CD14-positive monocyte (primary cell): ENCODE results near the gene IRF4. TPM values are rescaled to one million over a fixed set of nuclear protein-coding genes. Genes with fewer than 3 reads are reported as not detected.

Source experiments
- DNase-seq, 3 donors: peaks; one replicate each; pipeline ENCODE4 v3.0.0-alpha.2; 2011 to 2022
- H2AFZ ChIP-seq: 2 replicates; pipeline ENCODE4 v1.6.0; 2012; ENCODE audit warnings: mild to moderate bottlenecking, low read depth, low read length, inconsistent platforms; ENCODE audit not compliant: insufficient read depth, poor library complexity, severe bottlenecking
- H3K27ac ChIP-seq, 2 donors: 1 replicate in 1 of 2; 2 replicates in 1 of 2; pipeline ENCODE4 v1.5.1; 2012 to 2013; ENCODE audit warnings: low read length in 2 of 2, control low read depth in 1 of 2, inconsistent platforms in 1 of 2, low read depth in 1 of 2, mild to moderate bottlenecking in 1 of 2
- H3K27me3 ChIP-seq, 2 donors: one replicate each; pipeline versions ENCODE4 v1.6.0 to v1.6.1; 2011 to 2013; ENCODE audit warnings: low read length in 2 of 2; ENCODE audit not compliant: control insufficient read depth in 2 of 2, insufficient read depth in 2 of 2
- H3K36me3 ChIP-seq, 2 donors: replicated peaks in 1 of 2; 1 replicate in 1 of 2; 2 replicates in 1 of 2; pipeline versions ENCODE4 v1.5.1 to v1.6.1; 2012 to 2013; ENCODE audit warnings: low read length in 2 of 2, control low read depth in 1 of 2, inconsistent platforms in 1 of 2, mild to moderate bottlenecking in 1 of 2; ENCODE audit not compliant: insufficient read depth in 2 of 2, control insufficient read depth in 1 of 2
- H3K4me1 ChIP-seq, 2 donors: 1 replicate in 1 of 2; 2 replicates in 1 of 2; pipeline versions ENCODE4 v1.5.1 to v1.6.1; 2012 to 2013; ENCODE audit warnings: low read length in 2 of 2, control low read depth in 1 of 2, inconsistent platforms in 1 of 2, mild to moderate bottlenecking in 1 of 2, moderate library complexity in 1 of 2; ENCODE audit not compliant: insufficient read depth in 2 of 2, control insufficient read depth in 1 of 2
- H3K4me2 ChIP-seq: replicated peaks from 2 replicates; pipeline ENCODE3; 2012; ENCODE audit warnings: low read length, moderate library complexity, mild to moderate bottlenecking; ENCODE audit not compliant: poor library complexity, severe bottlenecking; ENCODE audit errors: extremely low read depth
- H3K4me3 ChIP-seq, 3 experiments: fragments of 200-600 bp in 1 of 3; sonication (generic) in 1 of 3; replicated peaks in 1 of 3; 1 replicate in 2 of 3; 2 replicates in 1 of 3; pipeline ENCODE4 v1.5.1; 2011 to 2013; ENCODE audit warnings: low read length in 3 of 3, mild to moderate bottlenecking in 3 of 3, control low read depth in 2 of 3, low read depth in 2 of 3, inconsistent platforms in 1 of 3, moderate library complexity in 1 of 3
- H3K79me2 ChIP-seq: 2 replicates; pipeline ENCODE4 v1.6.0; 2012; ENCODE audit warnings: mild to moderate bottlenecking, control low read depth, inconsistent platforms, low read length, moderate library complexity; ENCODE audit not compliant: insufficient read depth
- H3K9ac ChIP-seq: 2 replicates; pipeline ENCODE4 v1.6.0; 2017; ENCODE audit warnings: low read length, mild to moderate bottlenecking; ENCODE audit not compliant: insufficient read depth, poor library complexity, severe bottlenecking
- H3K9me3 ChIP-seq, 2 donors: replicated peaks in 1 of 2; 1 replicate in 1 of 2; 2 replicates in 1 of 2; pipeline versions ENCODE4 v1.5.1 to v1.6.1; 2012 to 2013; ENCODE audit warnings: low read length in 2 of 2, control low read depth in 1 of 2; ENCODE audit not compliant: control insufficient read depth in 1 of 2, insufficient read depth in 1 of 2
- H4K20me1 ChIP-seq: 2 replicates; pipeline ENCODE4 v1.6.0; 2012; ENCODE audit warnings: mild to moderate bottlenecking, low read length, control low read depth, moderate library complexity; ENCODE audit not compliant: insufficient read depth
- H3K27ac Mint-ChIP-seq, 7 donors: one replicate each; pipeline ENCODE4 v1.8.0; 2020; ENCODE audit warnings: mild to moderate bottlenecking in 7 of 7, mixed read lengths in 7 of 7, moderate library complexity in 6 of 7, inconsistent platforms in 2 of 7
- H3K27me3 Mint-ChIP-seq, 3 donors: one replicate each; pipeline ENCODE4 v1.8.0; 2021 to 2022; ENCODE audit warnings: low read depth in 3 of 3, mild to moderate bottlenecking in 3 of 3, mixed read lengths in 3 of 3, moderate library complexity in 3 of 3, inconsistent platforms in 1 of 3
- H3K36me3 Mint-ChIP-seq, 2 donors: one replicate each; pipeline ENCODE4 v1.8.0; 2020; ENCODE audit warnings: mixed read lengths in 2 of 2, inconsistent platforms in 1 of 2, mild to moderate bottlenecking in 1 of 2
- H3K4me1 Mint-ChIP-seq: one replicate; pipeline ENCODE4 v1.8.0; 2020; ENCODE audit warnings: mild to moderate bottlenecking, mixed read lengths
- H3K4me3 Mint-ChIP-seq, 2 donors: one replicate each; pipeline ENCODE4 v1.8.0; 2020; ENCODE audit warnings: mild to moderate bottlenecking in 2 of 2, mixed read lengths in 2 of 2, moderate library complexity in 1 of 2
- H3K9me3 Mint-ChIP-seq, 7 donors: one replicate each; pipeline ENCODE4 v1.8.0; 2020 to 2022; ENCODE audit warnings: mixed read lengths in 7 of 7, mild to moderate bottlenecking in 6 of 7, moderate library complexity in 6 of 7, inconsistent platforms in 2 of 7
- WGBS: methylation state at CpG from one replicate; pipeline ENCODE4 v1.1.5; 2013; ENCODE audit warnings: missing lambda C conversion rate; ENCODE audit not compliant: insufficient coverage; 5-methylcytosine and 5-hydroxymethylcytosine counted together
- intact Hi-C, 2 donors: fragments of 100-400 bp; cut with micrococcal nuclease; formaldehyde crosslinking; loops; one replicate each; pipeline versions ENCODE4 v1.15.0 to v1.15.1; 2023
- polyA plus RNA-seq, 3 donors: library from polyadenylated mRNA; depleted of rRNA in 1 of 3; unstranded in 2 of 3; stranded (reverse) in 1 of 3; fragments of 300-500 nt in 2 of 3; fragments of >200 nt in 1 of 3; fragmentation: Illumina TruSeq in 2 of 3; gene quantifications; 1 replicate in 2 of 3; 2 replicates in 1 of 3; pipeline ENCODE4 v1.2.3, GENCODE V29; 2012 to 2021
- TF ChIP-seq, protein P1 (sequence below): fragments of 200-600 bp; IDR thresholded peaks from one replicate; pipeline ENCODE4 v1.8.0; 2022; ENCODE audit warnings: antibody characterized with exemption, mild to moderate bottlenecking

IRF4 gene
- polyA plus RNA-seq, 3 donors, result 3.0 to 13.6 (median 6.4) TPM

DNA sequence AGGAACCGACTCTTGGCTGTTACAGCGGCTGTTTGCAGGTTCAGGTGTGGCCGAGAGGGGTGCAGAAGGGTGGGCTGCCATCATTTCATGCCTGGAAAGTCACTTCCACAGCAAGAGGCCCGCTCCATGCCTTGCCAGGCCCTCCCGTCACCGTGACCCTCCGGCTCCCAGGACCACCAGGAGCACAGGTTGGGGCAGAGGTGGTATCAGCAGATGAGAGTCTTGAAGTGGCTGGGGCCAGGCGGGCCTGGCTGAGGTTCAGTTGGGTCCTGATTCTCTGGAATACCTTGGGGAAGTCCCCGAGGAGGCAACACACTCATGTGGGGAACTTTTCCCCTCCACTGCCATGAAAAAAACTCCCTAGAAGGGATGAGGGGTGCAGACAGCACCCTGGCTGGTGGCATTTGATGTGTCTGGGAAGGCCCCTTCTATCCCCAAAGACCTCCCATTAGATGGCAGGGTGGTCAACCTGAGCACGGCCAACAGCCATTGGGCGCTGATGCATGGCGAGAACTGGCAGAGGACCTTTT lies 34.2 kb upstream of the IRF4 start:
- no peak overlapping the region for H3K4me2 ChIP-seq

DNA sequence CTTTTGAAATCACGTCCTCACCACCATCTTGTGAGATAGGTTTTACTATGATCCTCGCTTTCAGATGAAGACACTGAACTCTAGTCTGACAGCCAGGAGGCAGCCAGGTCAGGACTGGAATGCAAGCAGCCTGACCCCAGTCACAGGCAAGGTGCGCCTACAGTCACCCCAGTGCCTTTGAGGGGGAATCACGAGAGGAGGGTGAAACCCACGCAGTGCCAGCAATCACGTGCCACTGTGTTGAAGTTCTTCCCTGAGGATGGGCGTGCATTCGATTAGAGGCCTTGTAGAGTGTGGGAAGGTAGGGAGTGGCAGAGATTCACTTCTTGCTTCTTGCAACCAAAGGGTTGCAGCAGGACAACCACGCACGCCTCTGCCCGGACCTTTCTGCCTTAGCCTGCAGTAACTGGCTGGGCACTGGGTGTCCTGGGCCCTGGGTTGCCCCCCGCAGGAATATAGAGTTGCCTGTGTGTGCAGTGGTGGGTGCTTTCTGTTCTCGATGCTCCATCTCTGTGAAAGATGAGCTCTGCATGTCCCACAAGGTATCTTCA lies 33.7 kb upstream of the IRF4 start:
- Histone ChIP-seq H2AFZ (no peak overlapping the region), H3K9ac (peak overlapping the region; percentile 2), H4K20me1 (no peaks in the 10 kb centered on the region), H3K4me3 (no peak overlapping the region), H3K4me2 (no peak overlapping the region), H3K9me3 (peaks cover 0 to 5% of the 10 kb centered on the region in 2 donors), H3K27ac (no peak overlapping the region), H3K27me3 (no peaks in the 10 kb centered on the region), H3K4me1 (peaks cover 25 to 33% of the 10 kb centered on the region in 2 donors), H3K79me2 (no peaks in the 10 kb centered on the region), H3K36me3 (peaks cover 0 to 5% of the 10 kb centered on the region in 2 donors)
- Mint-ChIP-seq H3K27ac (peak overlapping the region in 3 of 7 donors; percentile 1 to 65 (median 51)), H3K4me1 (peaks cover 27% of the 10 kb centered on the region), H3K27me3 (peaks cover 2 to 6% (median 5%) of the 10 kb centered on the region in 3 donors), H3K4me3 (no peak overlapping the region), H3K36me3 (peaks cover 3 to 19% of the 10 kb centered on the region in 2 donors), H3K9me3 (peaks cover 0 to 23% (median 8%) of the 10 kb centered on the region in 7 donors)
- TF ChIP-seq, protein P1, sequence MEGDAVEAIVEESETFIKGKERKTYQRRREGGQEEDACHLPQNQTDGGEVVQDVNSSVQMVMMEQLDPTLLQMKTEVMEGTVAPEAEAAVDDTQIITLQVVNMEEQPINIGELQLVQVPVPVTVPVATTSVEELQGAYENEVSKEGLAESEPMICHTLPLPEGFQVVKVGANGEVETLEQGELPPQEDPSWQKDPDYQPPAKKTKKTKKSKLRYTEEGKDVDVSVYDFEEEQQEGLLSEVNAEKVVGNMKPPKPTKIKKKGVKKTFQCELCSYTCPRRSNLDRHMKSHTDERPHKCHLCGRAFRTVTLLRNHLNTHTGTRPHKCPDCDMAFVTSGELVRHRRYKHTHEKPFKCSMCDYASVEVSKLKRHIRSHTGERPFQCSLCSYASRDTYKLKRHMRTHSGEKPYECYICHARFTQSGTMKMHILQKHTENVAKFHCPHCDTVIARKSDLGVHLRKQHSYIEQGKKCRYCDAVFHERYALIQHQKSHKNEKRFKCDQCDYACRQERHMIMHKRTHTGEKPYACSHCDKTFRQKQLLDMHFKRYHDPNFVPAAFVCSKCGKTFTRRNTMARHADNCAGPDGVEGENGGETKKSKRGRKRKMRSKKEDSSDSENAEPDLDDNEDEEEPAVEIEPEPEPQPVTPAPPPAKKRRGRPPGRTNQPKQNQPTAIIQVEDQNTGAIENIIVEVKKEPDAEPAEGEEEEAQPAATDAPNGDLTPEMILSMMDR, result no peak
- 83% methylated on average over 12 of the region's 13 CpGs for WGBS
- DNase-seq, result no peak
- intact Hi-C loops, result no loop called here

More for the DNA sequence above, 34.2 kb upstream of the IRF4 start:
- Mint-ChIP-seq H3K27ac (no peak overlapping the region), H3K9me3 (peaks cover 0 to 20% (median 5%) of the 10 kb centered on the region in 7 donors), H3K4me1 (peaks cover 27% of the 10 kb centered on the region), H3K4me3 (no peak overlapping the region), H3K36me3 (peaks cover 7 to 24% of the 10 kb centered on the region in 2 donors), H3K27me3 (peaks cover 2 to 6% (median 2%) of the 10 kb centered on the region in 3 donors)
- peaks cover 25 to 33% of the 10 kb centered on the region in 2 donors for H3K4me1 ChIP-seq
- TF ChIP-seq, protein P1, result no peak
- no peaks in the 10 kb centered on the region for H3K79me2 ChIP-seq
- 89% methylated on average over 11 of the region's 12 CpGs for WGBS
- DNase-seq, result no peak
- no peaks in the 10 kb centered on the region for H3K27me3 ChIP-seq
- no peak overlapping the region for H3K27ac ChIP-seq
- no peak overlapping the region for H3K9ac ChIP-seq
- no peak overlapping the region for H3K4me3 ChIP-seq
- no peak overlapping the region for H2AFZ ChIP-seq
- intact Hi-C loops, result no loop called here
- no peaks in the 10 kb centered on the region for H3K9me3 ChIP-seq
- peaks cover under 1 to 10% of the 10 kb centered on the region in 2 donors for H3K36me3 ChIP-seq
- no peaks in the 10 kb centered on the region for H4K20me1 ChIP-seq
